Fibroblast of pulmonary artery (primary cell): ENCODE data around the gene MCRIP2.

Experiments used
- DNase-seq: peaks from one replicate; pipeline ENCODE4 v3.0.0-alpha.2; 2010; ENCODE audit warnings: low read depth
- H3K4me3 ChIP-seq: replicated peaks from 2 replicates; pipeline ENCODE4 v1.5.1; 2011; ENCODE audit warnings: low read depth, mild to moderate bottlenecking, control low read depth, low read length, moderate library complexity
- CTCF ChIP-seq: IDR thresholded peaks from 2 replicates; pipeline ENCODE4 v1.5.1; 2011; ENCODE audit warnings: mild to moderate bottlenecking, control low read depth, low read length, inconsistent platforms; ENCODE audit errors: missing control alignments

The MCRIP2 gene

GRCh38 chr16:608019-608418 is 33.6 kb upstream of the MCRIP2 start:
- TF ChIP-seq CTCF = no peak
- DNase-seq = no peak

GRCh38 chr16:609316-609715 is 32.3 kb upstream of the MCRIP2 start:
- DNase-seq = no peak
- TF ChIP-seq CTCF = no peak
- H3K4me3 ChIP-seq = no peak overlapping the region

More at GRCh38 chr16:608019-608418, 33.6 kb upstream of the MCRIP2 start:
- no peak overlapping the region for H3K4me3 ChIP-seq

GRCh38 chr16:609984-610383 is 31.6 kb upstream of the MCRIP2 start:
- H3K4me3 ChIP-seq = no peak overlapping the region

GRCh38 chr16:610513-611381 is 30.9 kb upstream of the MCRIP2 start:
- DNase-seq = no peak
- no peak overlapping the region for H3K4me3 ChIP-seq
- peak; percentile 37 for TF ChIP-seq CTCF

More at GRCh38 chr16:609984-610383, 31.6 kb upstream of the MCRIP2 start:
- no peak for TF ChIP-seq CTCF
- no peak for DNase-seq

GRCh38 chr16:615122-615521 is 26.5 kb upstream of the MCRIP2 start:
- no peak for TF ChIP-seq CTCF
- DNase-seq = no peak
- H3K4me3 ChIP-seq = no peak overlapping the region

- no peak for TF ChIP-seq CTCF
- DNase-seq = no peak
- no peak overlapping the region for H3K4me3 ChIP-seq
Measured at GRCh38 chr16:616733-617586, 24.7 kb upstream of the MCRIP2 start.
